Upper lobe of left lung (tissue), 6 donors: ENCODE measurements around the gene OLA1. TPM values are rescaled to one million over a fixed set of nuclear protein-coding genes. Genes with fewer than 3 reads are reported as not detected.

Experiments used
- ATAC-seq, 2 donors: fragments of 200-7000 bp; cut with Tn5 transposase; one replicate each; pipeline ENCODE4 v1.9.1; 2022; ENCODE audit warnings: mild to moderate bottlenecking in 2 of 2, moderate library complexity in 2 of 2; ENCODE audit not compliant: low FRiP score in 2 of 2
- DNase-seq, 2 donors: peaks; one replicate each; pipeline ENCODE4 v3.0.0-alpha.2; 2019 to 2020
- H3K27ac ChIP-seq, 4 donors: fragments of 200-600 bp; sonication (generic); one replicate each; pipeline ENCODE4 v1.5.1; 2016 to 2019
- H3K27me3 ChIP-seq, 4 donors: fragments of 200-600 bp; sonication (generic); one replicate each; pipeline ENCODE4 v1.5.1; 2017 to 2019
- H3K36me3 ChIP-seq, 4 donors: fragments of 200-600 bp; sonication (generic); one replicate each; pipeline ENCODE4 v1.5.1; 2016 to 2019
- H3K4me1 ChIP-seq, 4 donors: fragments of 200-600 bp; sonication (generic); one replicate each; pipeline ENCODE4 v1.5.1; 2018 to 2019
- H3K4me3 ChIP-seq, 4 donors: fragments of 200-600 bp; sonication (generic); one replicate each; pipeline ENCODE4 v1.5.1; 2017 to 2019; ENCODE audit warnings: mild to moderate bottlenecking in 2 of 4, moderate library complexity in 1 of 4
- H3K9me3 ChIP-seq, 4 donors: fragments of 200-600 bp; sonication (generic); one replicate each; pipeline ENCODE4 v1.5.1; 2018 to 2019
- CTCF ChIP-seq, 6 experiments: fragments of 450-650 bp in 4 of 6; fragments of 200-600 bp in 2 of 6; sonication (generic) in 2 of 6; IDR thresholded peaks; one replicate each; pipeline ENCODE4 v1.5.1; 2016 to 2019; ENCODE audit warnings: antibody characterized with exemption in 6 of 6
- EP300 ChIP-seq, 4 donors: sonication (generic); formaldehyde crosslinking; IDR thresholded peaks; one replicate each; pipeline ENCODE4 v1.5.1; 2017; ENCODE audit warnings: antibody characterized with exemption in 4 of 4, control low read depth in 2 of 4
- POLR2A ChIP-seq, 4 donors: fragments of 450-650 bp; IDR thresholded peaks; one replicate each; pipeline ENCODE4 v1.5.1; 2016 to 2017; ENCODE audit warnings: antibody characterized with exemption in 4 of 4, mild to moderate bottlenecking in 2 of 4
- POLR2AphosphoS5 ChIP-seq, 2 donors: sonication (generic); formaldehyde crosslinking; IDR thresholded peaks; one replicate each; pipeline ENCODE4 v1.5.1; 2017; ENCODE audit warnings: antibody characterized with exemption in 2 of 2
- WGBS, 2 donors: methylation state at CpG; one replicate each; pipeline ENCODE4 v1.1.5; 2017 to 2018; 5-methylcytosine and 5-hydroxymethylcytosine counted together
- total RNA-seq, 6 donors: library from RNA; depleted of rRNA in 4 of 6; stranded (reverse); fragments of >200 nt in 4 of 6; gene quantifications; one replicate each; pipeline versions ENCODE4 v1.1.0 to v1.2.1, GENCODE V29; 2016 to 2021
- donor health status: DM: no; HTN: no; CAD: no; lungs with moderate emphysema.
- donor health status: DM: no; HTN: yes; CAD: no; lungs with severe emphysema.

The OLA1 gene
- total RNA-seq, 6 donors from 2014 or later, result 16.5 to 52.2 (median 42.0) TPM

GRCh38 chr2:174236429-174236828 lies 11.9 kb downstream of the OLA1 start:
- DNase-seq, result no peak
- no peaks in the 10 kb centered on the region for H3K9me3 ChIP-seq
- WGBS, 2 donors, result 94 to 98% methylated on average over 3 of the region's 3 CpGs
- H3K4me3 ChIP-seq, result no peak overlapping the region
- TF ChIP-seq EP300 (IDR thresholded peaks at IDR 0.05) (no peak), POLR2AphosphoS5 (IDR thresholded peaks at IDR 0.05) (no peak), POLR2A (IDR thresholded peaks at IDR 0.05) (no peak), CTCF (IDR thresholded peaks at IDR 0.05) (no peak)
- H3K4me1 ChIP-seq, result no peaks in the 10 kb centered on the region
- no peak overlapping the region for H3K27ac ChIP-seq
- no peaks in the 10 kb centered on the region for H3K36me3 ChIP-seq
- H3K27me3 ChIP-seq, result no peaks in the 10 kb centered on the region
- no peak for ATAC-seq

DNA sequence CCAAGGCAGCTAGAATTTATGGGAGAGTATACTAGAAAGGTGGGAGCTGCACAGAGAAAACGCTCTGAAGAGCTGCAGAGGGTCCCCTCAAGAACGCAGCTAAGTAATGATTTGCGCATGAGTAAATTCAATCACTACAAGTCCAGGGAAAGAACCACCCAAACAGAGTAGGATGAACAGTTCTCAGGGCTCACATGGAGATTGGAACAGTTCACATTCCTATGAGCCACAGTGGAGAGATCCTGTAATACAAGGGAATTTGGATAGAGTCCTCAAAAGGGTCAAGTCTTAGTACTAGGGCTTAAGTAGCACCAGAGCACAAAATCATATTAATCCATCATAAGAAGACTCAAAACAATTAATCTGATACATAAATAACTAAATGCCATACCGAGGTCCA lies 12.7 kb downstream of the OLA1 start:
- Histone ChIP-seq H3K4me1 (no peaks in the 10 kb centered on the region), H3K9me3 (no peaks in the 10 kb centered on the region), H3K36me3 (no peaks in the 10 kb centered on the region), H3K27me3 (no peaks in the 10 kb centered on the region), H3K27ac (no peak overlapping the region), H3K4me3 (no peak overlapping the region)
- DNase-seq (no peak), ATAC-seq (no peak)
- 89 to 95% methylated on average over 4 of the region's 4 CpGs for WGBS, 2 donors
- TF ChIP-seq CTCF (IDR thresholded peaks at IDR 0.05) (no peak), POLR2AphosphoS5 (IDR thresholded peaks at IDR 0.05) (no peak), EP300 (IDR thresholded peaks at IDR 0.05) (no peak), POLR2A (IDR thresholded peaks at IDR 0.05) (no peak)

GRCh38 chr2:174233771-174234275 lies 14.5 kb downstream of the OLA1 start:
- H3K36me3 ChIP-seq, result peaks cover 0 to 2% (median 0%) of the 10 kb centered on the region in 4 donors
- no peak overlapping the region for H3K27ac ChIP-seq
- no peaks in the 10 kb centered on the region for H3K27me3 ChIP-seq
- TF ChIP-seq CTCF (IDR thresholded peaks at IDR 0.05) (no peak), POLR2A (IDR thresholded peaks at IDR 0.05) (no peak), EP300 (IDR thresholded peaks at IDR 0.05) (no peak), POLR2AphosphoS5 (IDR thresholded peaks at IDR 0.05) (no peak)
- ATAC-seq (no peak), DNase-seq (no peak)
- no peak overlapping the region for H3K4me3 ChIP-seq
- no peaks in the 10 kb centered on the region for H3K4me1 ChIP-seq
- WGBS, 2 donors, result 89 to 92% methylated on average over 1 of the region's 1 CpG
- no peaks in the 10 kb centered on the region for H3K9me3 ChIP-seq

GRCh38 chr2:174227748-174228147 lies 20.6 kb downstream of the OLA1 start:
- H3K4me1 ChIP-seq, result no peaks in the 10 kb centered on the region
- ATAC-seq (no peak), DNase-seq (no peak)
- no peaks in the 10 kb centered on the region for H3K27me3 ChIP-seq
- no peak overlapping the region for H3K27ac ChIP-seq
- peaks cover 0 to 21% (median 3%) of the 10 kb centered on the region in 4 donors for H3K36me3 ChIP-seq
- WGBS, 2 donors, result 90 to 98% methylated on average over 1 of the region's 1 CpG
- TF ChIP-seq POLR2AphosphoS5 (IDR thresholded peaks at IDR 0.05), result no peak
- no peak for TF ChIP-seq CTCF (IDR thresholded peaks at IDR 0.05)
- TF ChIP-seq POLR2A (IDR thresholded peaks at IDR 0.05), result no peak
- no peak for TF ChIP-seq EP300 (IDR thresholded peaks at IDR 0.05)
- no peaks in the 10 kb centered on the region for H3K9me3 ChIP-seq
- no peak overlapping the region for H3K4me3 ChIP-seq

- no peak overlapping the region for H3K4me3 ChIP-seq
- 93 to 95% methylated on average over 7 of the region's 7 CpGs for WGBS, 2 donors
- TF ChIP-seq EP300 (IDR thresholded peaks at IDR 0.05), result no peak
- TF ChIP-seq CTCF (IDR thresholded peaks at IDR 0.05), result no peak
- TF ChIP-seq POLR2AphosphoS5 (IDR thresholded peaks at IDR 0.05), result no peak
- ATAC-seq (no peak), DNase-seq (no peak)
- H3K27ac ChIP-seq, result no peak overlapping the region
- H3K27me3 ChIP-seq, result no peaks in the 10 kb centered on the region
- H3K36me3 ChIP-seq, result peaks cover 0 to 36% (median 3%) of the 10 kb centered on the region in 4 donors
- no peaks in the 10 kb centered on the region for H3K9me3 ChIP-seq
- no peaks in the 10 kb centered on the region for H3K4me1 ChIP-seq
These were observed 23.6 kb downstream of the OLA1 start for GRCh38 chr2:174224665-174225288.
